Right renal pelvis (tissue), 4 donors: ENCODE results near the gene FLNB. TPM values are rescaled to one million over a fixed set of nuclear protein-coding genes. Genes with fewer than 3 reads are reported as not detected.
"Not testable (repeated sequence)": the region's sequence is repeated elsewhere in the genome, so short reads cannot be mapped to it uniquely, and the experiment has no call there.

Experiments
- DNase-seq, 4 donors: peaks; one replicate each; pipeline ENCODE4 v3.0.0-alpha.2; 2013; ENCODE audit warnings: low read depth in 4 of 4, low spot score in 3 of 4, missing footprints in 1 of 4
- polyA plus RNA-seq, 4 donors: library from polyadenylated mRNA; unstranded; fragments of 120-200 nt; gene quantifications; one replicate each; pipeline ENCODE4 v1.2.1, GENCODE V29; 2013; ENCODE audit not compliant: insufficient read length in 4 of 4

Gene FLNB
- polyA plus RNA-seq, 4 donors, result 165 to 175 (median 173) TPM

DNA sequence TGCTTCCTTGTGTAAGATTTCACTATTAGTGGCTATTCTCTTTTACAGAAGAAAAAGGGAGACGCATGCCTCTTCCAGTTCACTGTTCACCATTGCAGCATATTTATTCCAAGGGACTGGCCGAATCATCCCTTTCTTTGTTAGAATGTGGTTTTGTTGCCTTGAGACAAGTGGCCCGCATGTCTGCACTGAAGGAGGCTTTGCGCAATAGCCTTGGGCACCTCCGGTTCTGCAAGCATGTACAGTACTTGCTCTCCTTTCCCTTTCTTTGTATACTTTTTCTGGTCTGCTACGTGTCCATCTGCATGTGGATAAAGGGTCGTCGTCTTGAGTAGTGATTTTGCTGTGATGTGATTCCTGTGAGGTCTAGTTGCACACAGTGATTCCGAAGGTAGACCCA is 43.0 kb downstream of the FLNB start:
- DNase-seq, result no peak

DNA sequence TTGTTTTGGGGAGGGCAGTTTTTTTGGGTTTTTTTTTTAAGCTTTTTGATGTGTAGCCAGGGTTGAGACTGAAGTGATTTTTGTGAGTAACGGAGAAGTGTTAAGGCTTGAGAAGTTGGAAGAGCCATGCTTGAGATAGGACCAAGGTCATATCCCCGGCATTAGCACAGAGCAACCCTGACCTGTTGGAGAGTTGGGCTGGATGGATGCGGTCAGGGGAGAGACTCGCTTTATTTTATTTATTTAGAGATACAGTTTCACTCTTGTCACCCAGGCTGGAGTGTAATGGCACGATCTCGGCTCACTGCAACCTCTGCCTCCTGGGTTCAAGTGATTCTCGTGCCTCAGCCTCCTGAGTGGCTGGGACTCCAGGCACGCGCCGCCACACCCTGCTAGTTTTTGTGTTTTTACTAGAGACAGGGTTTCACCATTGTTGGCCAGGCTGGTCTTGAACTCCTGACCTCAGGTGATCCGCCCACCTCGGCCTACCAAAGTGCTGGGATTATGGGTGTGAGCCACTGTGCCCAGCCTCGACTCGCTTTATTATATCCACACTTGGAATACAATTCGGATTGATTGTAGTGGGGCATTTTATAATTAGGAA is 43.5 kb downstream of the FLNB start:
- DNase-seq, result not testable (repeated sequence)

DNA sequence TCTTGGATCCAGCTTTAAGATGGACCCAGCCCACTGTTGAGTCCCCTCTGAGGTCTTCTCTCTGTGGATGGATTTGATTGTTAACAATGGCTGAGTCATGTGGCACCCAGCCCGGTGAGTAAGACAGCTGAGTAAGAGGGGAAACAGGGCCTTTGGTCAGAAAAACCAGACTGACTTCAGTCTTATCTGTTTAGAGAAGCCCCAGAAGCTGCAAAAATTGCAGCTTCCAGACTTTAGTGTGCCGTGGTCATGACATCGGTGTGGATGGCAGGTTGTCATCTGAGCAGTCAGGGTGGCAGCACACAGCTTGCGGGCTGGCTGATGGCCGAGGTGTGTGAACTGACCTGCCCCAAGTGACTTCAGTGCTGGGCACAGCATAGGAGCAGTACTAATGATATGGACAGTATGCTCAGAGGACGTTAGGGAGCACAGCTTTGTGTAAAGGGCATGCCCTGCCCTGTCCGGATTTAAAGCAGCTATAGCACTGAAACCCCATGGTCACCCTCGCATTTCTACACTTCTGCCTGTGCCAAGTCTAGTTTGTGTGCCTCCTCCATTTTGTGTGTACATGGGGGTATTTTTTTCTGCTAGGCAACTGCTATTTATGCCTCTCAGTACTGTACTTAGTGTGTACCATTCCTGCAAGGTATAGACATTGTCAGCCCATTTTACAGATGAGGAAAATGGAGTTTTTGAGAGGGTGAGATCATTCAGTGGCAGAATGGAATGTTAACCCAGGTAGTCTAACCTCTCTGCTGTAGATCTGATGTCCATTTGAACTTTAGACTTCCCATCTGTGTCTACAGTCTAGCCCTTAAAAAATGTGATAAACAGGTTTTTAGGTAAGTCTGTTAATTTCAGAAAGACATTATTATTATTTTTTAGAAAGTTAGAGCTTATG is 44.4 kb downstream of the FLNB start:
- DNase-seq, result no peak

DNA sequence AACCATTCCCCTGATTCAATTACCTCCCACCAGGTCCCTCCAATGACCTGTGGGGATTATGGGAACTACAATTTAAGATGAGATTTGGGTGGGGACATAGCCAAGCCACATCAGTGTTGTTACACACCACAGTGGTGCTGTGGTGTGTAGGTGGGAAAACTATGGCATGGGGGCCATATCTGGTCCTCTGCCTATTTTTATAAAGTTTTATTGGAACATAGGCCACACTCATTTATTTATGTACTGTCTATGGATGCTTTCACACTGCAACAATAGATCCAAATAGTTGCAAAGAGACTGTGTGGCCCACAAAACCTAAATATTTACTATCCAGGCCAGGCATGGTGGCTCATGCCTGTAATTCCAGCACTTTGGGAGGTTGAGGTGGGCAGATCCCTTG is 46.4 kb downstream of the FLNB start:
- DNase-seq, result no peak

DNA sequence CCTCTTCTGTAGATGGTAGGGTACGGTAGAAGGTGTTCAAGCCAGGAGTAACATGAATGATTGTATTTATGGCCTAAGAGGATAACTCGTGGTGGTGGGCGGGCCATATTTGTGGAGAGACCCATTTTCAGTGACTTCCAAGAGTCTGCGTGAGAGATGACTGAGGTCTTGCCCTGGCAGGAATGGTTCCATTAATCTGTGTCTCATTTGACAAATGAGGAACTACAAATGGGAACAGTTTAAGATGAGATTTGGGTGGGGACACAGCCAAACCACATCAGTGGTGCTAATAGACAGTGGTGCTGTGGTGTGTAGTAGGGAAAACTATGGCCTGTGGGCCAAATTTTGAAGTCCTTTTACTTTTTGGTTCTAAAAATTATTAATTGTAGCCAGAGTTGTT is 47.1 kb downstream of the FLNB start:
- no peak for DNase-seq

DNA sequence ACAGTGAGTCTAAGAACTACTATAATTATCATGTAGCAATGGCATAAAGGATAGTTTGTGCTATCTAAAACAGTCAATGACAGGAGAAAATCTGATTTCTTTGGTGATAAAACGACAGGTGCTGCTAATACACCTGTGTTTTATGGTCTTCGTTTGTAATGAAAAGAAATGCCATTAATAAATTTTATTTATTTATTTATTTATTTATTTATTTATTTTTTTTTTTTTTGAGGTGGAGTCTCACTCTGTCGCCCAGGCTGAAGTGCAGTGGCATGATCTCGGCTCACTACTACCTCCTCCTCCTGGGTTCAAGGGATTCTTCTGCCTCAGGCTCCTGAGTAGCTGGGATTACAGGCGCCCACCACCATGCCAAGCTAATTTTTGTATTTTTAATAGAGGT is 47.7 kb downstream of the FLNB start:
- not testable (repeated sequence) for DNase-seq

DNA sequence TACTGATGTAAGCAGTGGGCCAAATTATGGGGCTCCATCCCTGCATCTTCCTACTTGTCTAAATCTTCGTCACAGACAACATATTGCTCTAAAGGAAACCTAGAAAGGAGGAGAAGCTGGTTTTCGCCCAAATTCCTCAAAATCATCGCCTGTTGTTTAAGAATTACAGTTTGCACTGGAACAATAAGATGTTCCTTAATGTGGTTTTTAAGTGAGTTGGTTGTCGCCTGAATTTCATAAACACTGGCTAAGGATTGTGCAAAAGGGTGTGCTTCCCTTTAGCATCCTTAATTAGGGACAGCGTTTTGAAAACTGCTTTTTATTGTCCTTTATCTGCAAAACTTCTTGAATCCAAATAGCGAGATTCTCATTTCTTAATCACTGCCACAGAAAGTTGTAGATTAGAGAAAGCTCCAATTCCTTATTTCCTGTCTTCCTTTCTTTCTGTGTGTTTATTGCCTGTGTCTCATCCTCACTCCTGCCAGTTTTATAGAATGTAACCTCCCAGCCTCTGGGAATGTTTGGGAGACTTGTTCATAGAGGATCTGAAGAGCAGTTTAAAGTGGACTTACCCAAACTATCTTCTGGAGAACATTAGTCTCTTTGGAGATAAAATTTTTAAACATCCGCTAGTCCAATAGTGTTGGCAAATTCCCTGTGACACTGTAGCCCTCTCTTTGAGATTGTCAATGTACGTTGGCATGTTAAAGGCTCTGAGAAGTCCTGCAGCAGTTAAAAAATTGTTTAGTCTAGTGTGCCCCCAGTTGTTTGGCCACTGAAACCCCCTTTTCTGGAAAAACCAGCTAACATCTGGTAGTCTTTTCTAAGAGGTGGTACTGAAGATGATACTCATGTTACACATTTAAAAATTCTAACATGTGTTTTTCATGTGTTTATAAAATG is 50.4 kb downstream of the FLNB start:
- no peak for DNase-seq

DNA sequence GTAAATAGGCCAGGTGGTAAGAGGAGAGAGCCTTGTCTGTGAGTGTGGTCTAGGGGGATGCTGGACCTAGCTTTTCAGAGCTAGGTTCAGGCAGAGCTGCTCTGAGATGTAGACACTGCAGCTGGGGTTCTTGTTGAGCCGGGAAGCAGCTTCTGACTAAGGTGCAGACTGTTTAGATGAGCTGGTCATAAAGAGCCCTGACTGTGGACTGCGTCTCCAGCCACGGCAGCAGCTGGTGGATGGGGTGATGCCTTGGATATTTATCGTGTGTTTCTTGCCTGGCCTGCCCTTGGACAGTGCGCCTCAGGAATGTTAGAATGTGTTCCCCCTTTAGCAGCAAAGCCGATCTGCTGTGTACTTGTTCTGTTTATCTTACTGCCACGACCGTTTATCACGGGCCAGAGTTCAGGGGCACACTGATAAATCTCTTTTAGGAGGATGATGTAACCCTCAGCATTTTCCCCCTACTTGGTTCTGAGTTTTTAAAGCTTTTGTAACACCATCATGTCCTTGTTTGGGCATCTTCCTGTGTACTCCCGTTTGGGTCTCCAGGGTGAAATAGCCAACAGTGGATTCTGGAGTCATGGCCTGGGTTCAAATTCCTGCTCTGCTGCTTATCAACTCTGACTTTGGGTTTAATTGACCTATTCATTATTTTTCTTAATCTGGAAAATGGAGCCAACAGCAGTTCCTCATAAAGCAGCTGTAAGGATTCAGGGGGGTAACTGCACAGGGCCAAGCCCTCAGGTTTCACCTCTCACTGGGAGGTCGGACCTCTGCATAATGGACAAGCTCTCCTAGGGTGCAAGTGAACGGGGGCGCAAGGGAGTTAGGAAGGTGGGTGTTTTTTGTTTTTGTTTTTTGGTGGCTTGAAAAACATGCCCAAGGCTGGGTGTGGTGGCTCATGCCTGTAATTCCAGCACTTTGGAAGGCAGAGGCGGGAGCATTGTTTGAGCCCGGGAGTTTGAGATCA is 51.4 kb downstream of the FLNB start:
- DNase-seq, result peak in 3 of 4 donors; percentile 58 to 80 (median 73)

DNA sequence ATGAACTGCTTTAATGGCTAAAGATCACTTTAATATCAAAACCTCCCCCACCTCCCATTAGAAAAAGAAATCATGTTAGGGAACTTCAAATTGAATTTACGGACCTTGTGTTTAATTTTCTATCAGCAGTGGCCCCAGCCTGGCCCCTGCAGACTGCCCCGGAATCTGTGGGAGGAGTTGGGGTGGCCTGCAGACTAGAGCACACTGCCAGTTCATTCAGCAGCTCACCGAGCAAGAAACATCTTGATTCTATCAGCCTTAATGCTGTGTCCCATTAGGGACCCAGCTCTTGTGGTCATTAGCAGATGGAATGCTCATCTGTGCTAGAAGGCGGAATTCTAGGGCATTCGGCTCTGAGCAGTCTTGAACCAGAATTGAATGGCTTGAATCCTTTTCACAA is 54.2 kb downstream of the FLNB start:
- DNase-seq, result peak in 2 of 4 donors; percentile 58 to 64

DNA sequence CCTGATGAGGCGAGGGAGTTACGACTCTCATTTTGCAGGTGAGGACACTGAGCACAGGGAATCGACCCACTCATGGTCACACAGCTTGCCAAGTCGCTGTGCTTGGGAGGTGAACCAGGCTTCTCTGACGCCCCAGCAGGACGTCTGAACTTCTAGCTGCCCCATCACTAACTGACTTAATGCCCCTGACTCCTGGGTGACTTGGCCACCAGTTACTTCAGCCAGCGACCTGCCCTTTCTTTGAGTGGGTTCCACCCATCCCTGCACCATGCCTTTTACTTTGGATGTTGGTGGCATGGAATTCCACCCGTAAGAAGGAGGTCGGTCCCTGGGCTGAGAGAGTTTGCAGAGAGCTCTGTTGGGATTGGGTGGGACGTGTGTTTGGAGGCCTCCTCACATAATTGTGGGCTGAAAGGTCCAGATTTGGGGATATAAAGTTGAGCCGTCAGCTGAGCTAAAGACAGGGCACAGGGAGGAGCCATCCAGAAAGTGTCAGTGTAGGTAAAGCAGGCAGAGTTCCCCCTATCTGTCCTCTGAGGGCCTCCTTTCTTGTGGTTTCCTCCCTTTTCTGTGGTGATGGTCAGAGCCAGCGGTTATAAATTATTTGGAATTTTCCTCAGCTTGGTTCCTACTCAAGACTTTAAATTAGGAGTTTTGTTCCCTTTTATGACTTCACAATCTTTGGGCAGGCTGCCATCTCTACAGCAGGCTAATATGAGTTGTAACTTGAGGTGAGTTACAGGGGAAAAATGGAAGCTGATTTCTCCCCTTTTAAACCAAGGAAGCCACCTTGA is 55.0 kb downstream of the FLNB start:
- DNase-seq, result no peak

DNA sequence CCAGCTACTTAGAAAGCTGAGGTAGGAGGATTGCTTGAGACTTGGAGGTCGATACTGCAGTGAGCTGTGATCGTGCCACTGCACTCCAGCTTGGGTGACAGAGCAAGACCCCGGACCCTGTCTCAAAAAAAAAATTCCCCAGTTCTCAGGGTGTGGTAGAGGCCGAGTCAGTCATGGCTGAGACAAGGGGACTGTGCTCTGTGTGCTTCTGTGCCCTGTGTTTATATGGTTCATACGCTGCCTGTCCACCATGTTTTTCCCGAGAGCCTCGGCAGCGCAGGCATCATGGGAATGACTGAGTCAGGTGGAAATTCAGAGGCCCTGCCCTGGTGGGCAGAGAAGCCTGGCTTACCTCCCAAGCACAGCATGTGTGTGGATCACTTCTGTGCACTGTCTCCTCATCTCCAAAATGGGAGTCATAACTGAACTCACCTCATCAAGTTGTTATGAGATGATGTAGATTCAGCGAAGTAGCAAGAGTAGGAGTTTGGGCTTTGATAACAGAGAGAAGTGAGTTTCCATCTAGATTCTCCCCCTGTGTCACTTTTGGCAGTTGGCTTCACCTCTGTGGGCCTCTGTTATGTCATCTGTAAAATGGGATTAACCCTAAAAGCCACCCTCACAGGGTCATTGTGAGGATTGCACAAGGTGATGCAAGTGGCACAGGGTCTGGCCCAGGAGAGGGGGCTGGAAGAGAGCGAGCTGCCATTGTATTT is 56.9 kb downstream of the FLNB start:
- no peak for DNase-seq

DNA sequence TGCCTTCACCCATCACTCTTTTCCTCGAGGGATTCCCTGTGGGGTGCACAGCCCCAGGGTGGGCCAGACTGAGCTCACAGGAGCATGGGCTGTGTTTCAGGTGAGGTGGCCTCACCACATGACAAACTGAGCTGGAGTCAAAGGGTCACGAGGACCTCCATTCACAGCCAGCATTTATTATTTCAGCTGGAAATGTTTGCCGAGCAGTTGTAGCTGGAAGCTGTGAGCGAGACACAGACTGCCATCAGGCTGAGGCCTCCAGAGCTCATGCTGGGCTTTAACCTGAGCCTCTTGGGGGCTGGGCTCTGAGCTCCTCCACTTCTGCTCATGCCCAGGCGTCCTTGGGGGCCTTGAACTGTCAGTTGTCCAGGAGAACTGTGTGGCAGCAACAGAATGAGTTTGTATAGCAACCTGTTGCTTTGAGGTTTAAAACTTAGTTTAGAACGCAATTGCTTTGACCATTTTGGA is 57.5 kb downstream of the FLNB start:
- DNase-seq, result no peak

DNA sequence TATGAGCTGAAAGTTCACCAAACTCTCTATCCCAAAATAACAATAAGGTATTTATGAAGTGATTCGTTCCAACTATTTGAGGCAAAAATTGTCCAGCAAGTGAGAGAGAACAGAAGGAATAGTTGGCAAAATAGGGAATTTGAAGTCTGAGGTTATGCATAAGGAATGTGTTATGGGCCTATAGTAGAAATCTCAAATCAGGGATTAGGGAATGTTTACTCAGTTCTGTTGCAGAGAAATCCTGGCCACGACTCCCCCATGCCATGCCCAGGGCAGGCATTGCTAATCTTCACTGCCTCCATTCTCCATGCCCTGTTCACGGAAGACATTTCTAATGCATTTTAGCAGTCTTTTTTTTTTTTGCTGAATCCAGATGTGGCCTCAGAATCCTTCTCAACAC is 58.6 kb downstream of the FLNB start:
- no peak for DNase-seq

DNA sequence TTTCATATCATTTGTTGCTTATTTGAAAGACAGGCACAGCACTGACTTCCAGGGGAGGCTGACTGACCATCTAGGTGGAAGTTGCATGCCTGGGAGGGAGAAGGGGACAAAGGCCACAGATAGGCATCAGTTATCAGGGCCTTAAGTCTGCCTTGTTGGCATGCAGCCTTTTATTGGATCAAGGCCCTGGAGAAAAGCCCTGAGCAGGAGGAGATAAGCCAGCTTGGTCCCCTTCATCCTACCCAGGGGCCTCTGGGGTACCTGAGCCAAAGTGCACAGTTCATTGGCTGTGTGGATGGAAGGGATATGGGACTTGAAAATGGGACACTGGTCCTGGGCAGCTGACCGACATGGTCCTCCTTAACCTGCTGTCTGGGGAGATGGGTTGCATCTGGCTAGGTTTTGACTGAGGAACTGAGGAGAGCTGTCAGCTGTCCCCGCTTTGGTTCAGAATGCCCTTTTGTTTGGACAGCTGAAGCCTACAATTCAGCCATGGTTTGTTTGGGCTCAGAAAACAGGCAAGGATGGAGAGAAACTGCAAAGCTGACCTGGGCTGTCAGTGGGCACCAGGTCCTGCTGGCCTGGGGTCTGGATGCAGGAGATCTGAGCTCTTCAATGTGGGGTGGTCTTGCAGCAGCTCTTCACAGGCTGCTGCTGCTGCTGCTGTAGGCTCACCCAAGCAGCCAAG is 60.0 kb downstream of the FLNB start:
- no peak for DNase-seq

DNA sequence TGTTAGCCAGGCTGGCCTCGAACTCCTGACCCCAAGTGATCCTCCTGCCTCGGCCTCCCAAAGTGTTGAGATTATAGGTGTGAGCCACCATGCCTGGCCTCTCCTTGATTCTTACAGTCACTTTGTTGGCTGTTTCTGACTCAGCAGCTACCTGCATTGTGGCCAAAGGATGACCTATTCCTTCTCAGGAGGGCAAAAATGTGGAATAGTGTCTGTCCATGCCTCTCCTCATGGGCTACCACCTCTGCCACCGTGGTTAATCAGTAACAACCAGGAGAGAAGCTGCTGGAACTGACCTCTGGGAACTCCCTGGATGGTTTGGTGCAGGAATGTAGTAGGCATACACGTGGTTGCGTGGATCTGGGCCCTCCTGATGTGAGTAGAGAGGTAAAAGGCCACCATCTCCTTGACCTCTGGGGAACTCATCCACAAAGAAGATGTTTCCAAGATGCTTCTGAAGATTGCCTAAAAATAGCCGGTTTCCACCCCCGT is 63.3 kb downstream of the FLNB start:
- DNase-seq, result no peak

DNA sequence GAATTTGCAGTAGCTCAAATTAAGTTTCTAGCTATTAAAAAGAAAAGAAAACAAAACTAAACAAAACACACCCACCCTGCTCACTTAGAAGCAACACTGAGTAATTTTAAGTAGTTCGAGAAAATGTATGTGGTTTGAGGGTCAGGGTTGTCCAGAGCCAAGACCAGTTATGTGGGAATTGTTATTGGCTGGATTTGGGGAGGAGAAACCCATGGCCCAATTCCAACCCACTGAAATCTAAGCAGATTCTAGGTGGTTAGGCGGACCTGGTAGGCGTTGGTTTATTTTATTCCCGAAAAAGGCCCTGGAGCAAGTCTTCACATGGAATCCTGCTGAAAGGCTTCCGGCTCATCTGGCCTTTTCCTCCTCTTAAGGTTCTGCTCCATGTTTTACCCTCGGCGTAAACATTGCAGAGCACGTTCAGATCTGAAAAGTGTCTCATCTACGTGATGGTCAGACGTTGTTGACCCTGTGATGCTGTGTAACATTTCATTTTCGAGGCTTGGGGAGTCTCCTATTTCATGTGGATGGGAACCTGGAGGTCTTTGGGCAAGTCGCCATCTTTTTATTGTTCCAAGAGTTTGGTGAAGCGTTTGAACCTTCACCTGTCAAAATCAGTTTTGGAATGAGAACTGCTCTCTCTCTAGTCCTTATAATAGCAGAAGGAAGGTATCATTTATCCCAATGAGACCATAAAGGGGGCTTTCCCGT is 64.0 kb downstream of the FLNB start:
- DNase-seq, result no peak

DNA sequence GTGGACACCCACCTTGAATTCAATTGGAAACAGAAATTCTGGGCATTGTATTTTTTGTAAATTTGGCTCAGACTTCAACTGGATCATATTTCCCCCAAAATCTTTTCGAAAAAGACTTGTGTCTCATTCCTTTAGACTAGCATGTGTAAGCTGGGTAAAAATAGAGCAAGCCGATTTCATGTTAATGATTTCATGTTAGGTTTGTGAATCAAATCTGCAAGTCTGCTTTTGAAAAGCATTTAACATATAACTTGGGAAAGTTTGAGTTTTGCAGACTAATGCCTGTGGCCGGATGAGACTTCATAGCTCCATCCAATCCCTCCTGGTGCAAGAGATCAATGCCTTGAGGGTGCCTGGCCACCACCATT is 64.5 kb downstream of the FLNB start:
- no peak for DNase-seq
